GM06990 (cell line): ENCODE results near the gene ACOX3.

Source experiments
- DNase-seq: peaks from one replicate; pipeline ENCODE4 v3.0.0-alpha.2; 2011; ENCODE audit not compliant: insufficient read length; ENCODE audit errors: extremely low read depth
- H3K27me3 ChIP-seq: replicated peaks from 2 replicates; pipeline ENCODE4 v1.6.0; 2011; ENCODE audit warnings: low read length; ENCODE audit not compliant: control insufficient read depth, insufficient read depth
- H3K36me3 ChIP-seq: 2 replicates; pipeline ENCODE4 v1.5.1; 2011; ENCODE audit warnings: low read length; ENCODE audit not compliant: control insufficient read depth, insufficient read depth
- H3K4me3 ChIP-seq: replicated peaks from 2 replicates; pipeline ENCODE4 v1.5.1; 2011; ENCODE audit warnings: low read depth, mild to moderate bottlenecking, control low read depth, low read length
- TF ChIP-seq, protein P1 (sequence below): IDR thresholded peaks from 2 replicates; pipeline ENCODE4 v1.5.1; 2011; ENCODE audit warnings: low read length, control low read depth, mild to moderate bottlenecking, inconsistent platforms; ENCODE audit not compliant: insufficient read depth, poor library complexity, severe bottlenecking

Gene ACOX3

DNA sequence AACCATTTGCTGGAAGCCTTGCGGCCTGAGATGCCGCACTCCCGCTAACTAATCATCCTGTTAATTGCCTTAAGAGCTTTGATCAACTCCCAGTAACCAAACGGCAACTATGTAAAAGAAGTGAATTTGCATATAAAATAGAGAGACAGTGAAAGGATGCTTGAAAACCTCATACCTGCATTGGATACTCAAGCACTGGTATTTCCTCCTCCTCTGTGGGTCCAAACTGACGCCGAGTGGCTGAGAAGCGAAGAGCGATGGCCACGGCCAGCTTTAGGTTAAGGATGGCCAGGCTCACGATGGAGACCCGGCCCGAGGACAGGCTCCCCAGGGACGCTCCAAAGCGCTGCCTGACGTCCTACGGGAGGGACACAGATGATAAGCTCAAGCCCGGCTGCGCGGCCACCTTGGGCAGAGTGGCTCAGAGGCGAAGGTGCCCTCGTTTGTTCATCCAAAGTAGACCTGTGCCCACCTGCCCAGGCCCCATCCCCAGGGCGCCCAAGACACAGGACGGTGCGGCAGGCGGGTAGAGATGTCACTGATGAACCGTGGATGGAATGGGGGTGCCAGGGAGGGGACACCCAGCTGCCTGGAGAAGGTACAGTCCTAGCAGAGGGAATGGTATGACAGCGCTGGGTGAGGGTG is 43.6 kb downstream of the ACOX3 start:
- Histone ChIP-seq H3K27me3 (no peaks in the 10 kb centered on the region), H3K4me3 (no peak overlapping the region), H3K36me3 (peaks cover 11% of the 10 kb centered on the region)
- DNase-seq: no peak
- TF ChIP-seq, protein P1, sequence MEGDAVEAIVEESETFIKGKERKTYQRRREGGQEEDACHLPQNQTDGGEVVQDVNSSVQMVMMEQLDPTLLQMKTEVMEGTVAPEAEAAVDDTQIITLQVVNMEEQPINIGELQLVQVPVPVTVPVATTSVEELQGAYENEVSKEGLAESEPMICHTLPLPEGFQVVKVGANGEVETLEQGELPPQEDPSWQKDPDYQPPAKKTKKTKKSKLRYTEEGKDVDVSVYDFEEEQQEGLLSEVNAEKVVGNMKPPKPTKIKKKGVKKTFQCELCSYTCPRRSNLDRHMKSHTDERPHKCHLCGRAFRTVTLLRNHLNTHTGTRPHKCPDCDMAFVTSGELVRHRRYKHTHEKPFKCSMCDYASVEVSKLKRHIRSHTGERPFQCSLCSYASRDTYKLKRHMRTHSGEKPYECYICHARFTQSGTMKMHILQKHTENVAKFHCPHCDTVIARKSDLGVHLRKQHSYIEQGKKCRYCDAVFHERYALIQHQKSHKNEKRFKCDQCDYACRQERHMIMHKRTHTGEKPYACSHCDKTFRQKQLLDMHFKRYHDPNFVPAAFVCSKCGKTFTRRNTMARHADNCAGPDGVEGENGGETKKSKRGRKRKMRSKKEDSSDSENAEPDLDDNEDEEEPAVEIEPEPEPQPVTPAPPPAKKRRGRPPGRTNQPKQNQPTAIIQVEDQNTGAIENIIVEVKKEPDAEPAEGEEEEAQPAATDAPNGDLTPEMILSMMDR: no peak

DNA sequence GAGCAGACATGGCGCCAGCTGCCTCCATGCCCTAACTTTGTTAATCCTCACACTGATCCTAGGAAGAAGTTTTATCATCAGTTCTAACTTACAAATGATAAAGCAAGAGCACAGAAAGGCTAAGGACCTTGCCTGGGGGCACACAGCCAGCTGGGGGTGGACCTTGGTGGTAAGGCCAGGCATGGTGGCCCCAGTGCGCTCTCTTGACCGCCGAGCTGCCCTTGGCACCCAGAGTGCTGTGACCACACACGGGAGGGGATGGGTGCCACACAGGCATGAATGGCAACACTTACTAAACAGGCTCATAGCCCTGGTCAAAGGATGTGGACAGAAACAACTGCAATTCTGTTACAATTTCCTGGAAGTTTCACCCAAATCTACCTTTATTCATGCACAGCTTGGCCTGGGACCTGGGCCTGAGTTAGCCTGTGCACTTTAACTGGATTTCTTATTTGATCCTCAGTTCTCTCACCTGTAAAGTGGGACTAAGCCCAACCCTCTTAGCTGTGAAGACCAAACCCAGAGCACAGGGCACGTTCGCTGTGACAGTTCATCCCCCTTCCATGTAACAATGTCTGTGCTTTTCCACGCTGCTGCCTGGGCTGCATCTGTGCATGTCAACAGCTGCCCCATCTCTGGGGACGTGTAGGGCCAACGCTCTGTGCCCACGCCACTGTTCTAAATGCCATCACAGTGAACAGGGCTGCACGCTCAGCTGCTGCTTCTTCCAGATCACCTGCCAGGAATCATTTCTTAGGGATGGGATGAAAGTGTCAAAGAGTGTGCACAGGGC is 44.8 kb downstream of the ACOX3 start:
- H3K36me3 ChIP-seq: peaks cover 11% of the 10 kb centered on the region
- no peaks in the 10 kb centered on the region for H3K27me3 ChIP-seq
- no peak overlapping the region for H3K4me3 ChIP-seq
- TF ChIP-seq, protein P1: no peak
- no peak for DNase-seq

GRCh38 chr4:8394806-8395205 is 45.7 kb downstream of the ACOX3 start:
- no peak for DNase-seq
- H3K4me3 ChIP-seq: no peak overlapping the region
- no peaks in the 10 kb centered on the region for H3K27me3 ChIP-seq
- H3K36me3 ChIP-seq: peaks cover 14% of the 10 kb centered on the region
- TF ChIP-seq, protein P1: no peak

- Histone ChIP-seq H3K4me3 (no peak overlapping the region), H3K36me3 (peaks cover 14% of the 10 kb centered on the region), H3K27me3 (no peaks in the 10 kb centered on the region)
- TF ChIP-seq, protein P1: no peak
- no peak for DNase-seq
These were observed 46.4 kb downstream of the ACOX3 start for GRCh38 chr4:8394061-8394519.

- no peak overlapping the region for H3K4me3 ChIP-seq
- no peaks in the 10 kb centered on the region for H3K27me3 ChIP-seq
- TF ChIP-seq, protein P1: no peak
- DNase-seq: no peak
- peaks cover 15% of the 10 kb centered on the region for H3K36me3 ChIP-seq
These were observed 46.9 kb downstream of the ACOX3 start for GRCh38 chr4:8393593-8394038.
